Measurements from ENCODE around the gene SDHB. TPM values are rescaled to one million over a fixed set of nuclear protein-coding genes. Genes with fewer than 3 reads are reported as not detected.

The SDHB gene
- total RNA-seq, 2 donors from 2014 or later = 93.0 to 113 TPM

GRCh38 chr1:17069452-17070162 is 15.8 kb upstream of the SDHB start:
- Histone ChIP-seq H3K4me3 (no peak overlapping the region), H3K36me3 (no peaks in the 10 kb centered on the region), H3K27ac (no peak overlapping the region), H3K27me3 (replicated peaks; ENCODE audit: insufficient read depth) (no peaks in the 10 kb centered on the region), H3K4me1 (replicated peaks) (no peaks in the 10 kb centered on the region), H3K9me3 (no peaks in the 10 kb centered on the region)
- no peak for DNase-seq (ENCODE audit: low spot score)
- intact Hi-C loops (cut with DNase I) = no loop called here
- 91% methylated on average over 6 of the region's 6 CpGs for WGBS
- no peak for TF ChIP-seq POLR2AphosphoS5 (IDR thresholded peaks at IDR 0.05)
- no peak for TF ChIP-seq CTCF (IDR thresholded peaks at IDR 0.05)
- no peak for TF ChIP-seq POLR2A (IDR thresholded peaks at IDR 0.05)

GRCh38 chr1:17068789-17069188 is 15.0 kb upstream of the SDHB start:
- TF ChIP-seq POLR2A (IDR thresholded peaks at IDR 0.05) (no peak), CTCF (IDR thresholded peaks at IDR 0.05) (no peak), POLR2AphosphoS5 (IDR thresholded peaks at IDR 0.05) (no peak)
- WGBS = 74% methylated on average over 12 of the region's 12 CpGs

GRCh38 chr1:17067465-17068240 is 13.8 kb upstream of the SDHB start:
- WGBS = 73% methylated on average over 10 of the region's 10 CpGs

More at GRCh38 chr1:17068789-17069188, 15.0 kb upstream of the SDHB start:
- Histone ChIP-seq H3K4me1 (replicated peaks) (no peaks in the 10 kb centered on the region), H3K9me3 (no peaks in the 10 kb centered on the region), H3K27me3 (replicated peaks; ENCODE audit: insufficient read depth) (no peaks in the 10 kb centered on the region), H3K36me3 (no peaks in the 10 kb centered on the region), H3K4me3 (no peak overlapping the region), H3K27ac (no peak overlapping the region)
- intact Hi-C loops (cut with DNase I) = no loop called here
- DNase-seq (ENCODE audit: low spot score) = no peak

GRCh38 chr1:17067069-17067426 is 13.2 kb upstream of the SDHB start:
- TF ChIP-seq CTCF (IDR thresholded peaks at IDR 0.05) (no peak), POLR2AphosphoS5 (IDR thresholded peaks at IDR 0.05) (no peak), POLR2A (IDR thresholded peaks at IDR 0.05) (no peak)
- Histone ChIP-seq H3K36me3 (no peaks in the 10 kb centered on the region), H3K27ac (no peak overlapping the region), H3K4me3 (no peak overlapping the region), H3K9me3 (no peaks in the 10 kb centered on the region), H3K27me3 (replicated peaks; ENCODE audit: insufficient read depth) (no peaks in the 10 kb centered on the region), H3K4me1 (replicated peaks) (no peaks in the 10 kb centered on the region)
- DNase-seq (ENCODE audit: low spot score) = no peak
- intact Hi-C loops (cut with DNase I) = no loop called here
- 79% methylated on average over 3 of the region's 3 CpGs for WGBS

More at GRCh38 chr1:17067465-17068240, 13.8 kb upstream of the SDHB start:
- no peaks in the 10 kb centered on the region for H3K27me3 ChIP-seq (replicated peaks; ENCODE audit: insufficient read depth)
- no peaks in the 10 kb centered on the region for H3K4me1 ChIP-seq (replicated peaks)
- no peaks in the 10 kb centered on the region for H3K9me3 ChIP-seq
- no peaks in the 10 kb centered on the region for H3K36me3 ChIP-seq
- no peak overlapping the region for H3K4me3 ChIP-seq
- intact Hi-C loops (cut with DNase I) = no loop called here
- TF ChIP-seq CTCF (IDR thresholded peaks at IDR 0.05) = no peak
- TF ChIP-seq POLR2AphosphoS5 (IDR thresholded peaks at IDR 0.05) = no peak
- TF ChIP-seq POLR2A (IDR thresholded peaks at IDR 0.05) = no peak
- DNase-seq (ENCODE audit: low spot score) = no peak
- H3K27ac ChIP-seq = no peak overlapping the region

All from prostate gland (tissue), 2 donors.